NCI-H128 (cell line): ENCODE results near the gene MGME1.

Experiments
- DNase-seq: peaks from one replicate; lab custom pipeline; 2025; ENCODE audit not compliant: unreplicated experiment; lab: John Stamatoyannopoulos, UW

The MGME1 gene

GRCh38 chr20:17992224-17992637, 23.4 kb downstream of the MGME1 start:
- no peak for DNase-seq

GRCh38 chr20:17992847-17993513, 24.2 kb downstream of the MGME1 start:
- no peak for DNase-seq

- DNase-seq: no peak
These were observed 24.7 kb downstream of the MGME1 start for GRCh38 chr20:17993546-17993945.

- DNase-seq: no peak
These were observed 27.4 kb downstream of the MGME1 start for GRCh38 chr20:17995967-17996819.

GRCh38 chr20:17998446-17998845, 29.6 kb downstream of the MGME1 start:
- DNase-seq: no peak

GRCh38 chr20:17999566-17999965, 30.7 kb downstream of the MGME1 start:
- no peak for DNase-seq

GRCh38 chr20:18001131-18001921, 32.5 kb downstream of the MGME1 start:
- no peak for DNase-seq

- DNase-seq: no peak
These were observed 35.1 kb downstream of the MGME1 start for GRCh38 chr20:18003897-18004296.

GRCh38 chr20:18004384-18005031, 35.7 kb downstream of the MGME1 start:
- no peak for DNase-seq

GRCh38 chr20:18005170-18005989, 36.6 kb downstream of the MGME1 start:
- DNase-seq: no peak

- no peak for DNase-seq
These were observed 37.2 kb downstream of the MGME1 start for GRCh38 chr20:18005990-18006364.

GRCh38 chr20:18006684-18007083, 37.9 kb downstream of the MGME1 start:
- no peak for DNase-seq

GRCh38 chr20:18007534-18008292, 38.9 kb downstream of the MGME1 start:
- no peak for DNase-seq

- DNase-seq: no peak
These were observed 40.3 kb downstream of the MGME1 start for GRCh38 chr20:18009116-18009515.

GRCh38 chr20:18011482-18011881, 42.7 kb downstream of the MGME1 start:
- DNase-seq: no peak

GRCh38 chr20:18011951-18012645, 43.3 kb downstream of the MGME1 start:
- no peak for DNase-seq

- DNase-seq: no peak
These were observed 44.1 kb downstream of the MGME1 start for GRCh38 chr20:18012901-18013300.

- no peak for DNase-seq
These were observed 45.6 kb downstream of the MGME1 start for GRCh38 chr20:18014411-18014810.

- no peak for DNase-seq
These were observed 48.0 kb downstream of the MGME1 start for GRCh38 chr20:18016772-18017171.
